HG02763 (cell line): ENCODE results near the gene PCBP3.

Experiments used
- ATAC-seq: cut with Tn5 transposase; IDR thresholded peaks from one replicate; pipeline ENCODE4 v1.9.1; 2021; ENCODE audit warnings: mild to moderate bottlenecking, moderate library complexity; ENCODE audit not compliant: unreplicated experiment

PCBP3 gene

DNA sequence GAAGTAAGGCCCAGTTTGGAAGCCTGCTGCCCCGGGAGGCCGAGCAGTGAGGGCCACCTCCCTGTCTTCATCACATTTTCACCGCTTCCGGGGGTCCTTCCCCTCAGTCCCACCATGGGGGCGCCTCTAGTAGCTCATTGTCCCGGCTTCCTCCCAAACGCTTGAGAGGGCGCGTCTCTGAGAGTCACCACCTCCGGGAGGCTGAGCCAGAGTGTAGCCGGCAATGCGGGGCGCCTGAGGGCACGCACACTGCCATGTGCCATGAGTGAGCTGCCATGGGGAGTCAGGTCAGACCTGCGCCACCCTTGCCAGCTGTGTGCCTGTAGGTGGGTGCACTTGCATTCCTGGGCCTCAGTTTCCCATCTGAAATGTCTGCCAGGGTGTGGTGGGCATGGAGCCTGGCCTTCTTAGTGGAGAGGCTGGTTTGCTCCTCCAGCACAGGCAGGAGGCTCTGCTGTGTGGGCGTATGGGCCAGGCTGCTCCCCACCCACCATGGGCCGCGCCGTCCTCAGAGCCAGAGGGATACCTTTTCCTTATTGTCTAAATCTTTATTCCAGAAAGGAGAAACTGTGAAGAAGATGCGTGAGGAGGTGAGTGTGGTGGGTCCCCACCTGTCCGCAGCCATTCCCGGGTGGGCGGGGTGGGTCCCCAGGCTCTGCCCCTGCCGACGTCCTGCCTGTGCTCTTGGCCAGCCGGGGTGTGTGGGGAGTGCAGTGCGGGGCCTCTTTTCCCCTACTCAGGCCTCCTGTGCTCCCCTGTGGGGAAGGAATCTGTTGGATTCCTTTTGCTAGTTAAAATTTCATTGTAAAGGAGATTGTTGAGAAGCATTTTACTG lies 256.7 kb downstream of the PCBP3 start:
- no peak for ATAC-seq

- ATAC-seq = no peak
Measured at GRCh38 chr21:45901061-45901690, 257.7 kb downstream of the PCBP3 start.

DNA sequence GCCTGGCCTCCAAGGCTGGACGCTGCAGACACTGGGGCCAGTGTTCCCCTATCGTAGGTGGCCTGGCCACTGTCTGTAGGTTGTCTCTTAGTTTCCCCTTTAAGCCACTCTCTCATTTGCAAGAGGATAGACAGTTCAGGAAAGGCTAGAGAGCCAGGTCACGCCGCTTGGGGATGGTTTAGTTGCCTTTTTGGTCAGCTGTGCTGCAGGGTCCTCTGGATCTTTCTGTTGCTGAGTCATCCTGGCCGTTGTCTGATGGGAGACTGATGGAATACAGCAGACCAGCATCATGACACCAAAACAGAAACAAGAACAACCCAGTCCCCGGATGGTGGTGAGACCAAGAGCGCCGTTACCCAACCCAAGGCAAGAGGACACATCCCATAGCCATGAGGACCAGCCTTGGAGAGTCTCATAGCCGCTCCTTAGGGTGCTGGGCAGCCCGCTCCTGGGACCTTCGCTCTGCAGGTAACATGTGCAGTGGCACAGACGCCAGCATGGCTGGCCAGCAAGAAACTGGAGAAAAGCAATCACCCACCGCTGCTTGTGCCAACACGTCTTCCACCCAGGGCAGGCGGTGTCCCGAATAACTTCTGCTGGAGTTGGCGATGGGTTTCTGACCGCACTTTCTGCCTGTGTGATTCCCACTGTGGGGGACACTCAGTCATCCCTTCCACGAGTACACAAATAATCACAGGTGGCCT lies 258.9 kb downstream of the PCBP3 start:
- ATAC-seq = no peak

DNA sequence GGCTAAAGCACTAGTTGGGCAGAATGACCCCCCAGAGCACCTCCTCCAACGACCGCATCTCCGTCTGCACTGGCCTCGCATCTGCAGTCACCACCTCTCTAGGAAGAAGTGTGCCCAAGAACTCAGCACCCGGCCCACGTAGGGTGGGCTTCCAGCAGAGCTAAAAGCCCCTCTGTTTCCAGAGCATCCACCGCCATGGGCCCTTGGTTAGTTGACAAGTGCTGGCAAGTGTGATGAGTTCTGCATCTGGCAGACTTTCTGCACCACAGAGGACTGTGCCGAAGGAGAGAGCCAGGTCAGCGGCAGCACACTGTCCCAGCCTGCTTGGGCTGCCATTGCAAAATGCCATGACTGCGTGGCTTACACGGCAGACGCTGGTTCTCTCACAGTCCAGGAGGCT lies 261.7 kb downstream of the PCBP3 start:
- ATAC-seq = no peak

- ATAC-seq = no peak
Measured at GRCh38 chr21:45906196-45906805, 262.8 kb downstream of the PCBP3 start.

GRCh38 chr21:45906859-45907258 lies 263.3 kb downstream of the PCBP3 start:
- no peak for ATAC-seq

DNA sequence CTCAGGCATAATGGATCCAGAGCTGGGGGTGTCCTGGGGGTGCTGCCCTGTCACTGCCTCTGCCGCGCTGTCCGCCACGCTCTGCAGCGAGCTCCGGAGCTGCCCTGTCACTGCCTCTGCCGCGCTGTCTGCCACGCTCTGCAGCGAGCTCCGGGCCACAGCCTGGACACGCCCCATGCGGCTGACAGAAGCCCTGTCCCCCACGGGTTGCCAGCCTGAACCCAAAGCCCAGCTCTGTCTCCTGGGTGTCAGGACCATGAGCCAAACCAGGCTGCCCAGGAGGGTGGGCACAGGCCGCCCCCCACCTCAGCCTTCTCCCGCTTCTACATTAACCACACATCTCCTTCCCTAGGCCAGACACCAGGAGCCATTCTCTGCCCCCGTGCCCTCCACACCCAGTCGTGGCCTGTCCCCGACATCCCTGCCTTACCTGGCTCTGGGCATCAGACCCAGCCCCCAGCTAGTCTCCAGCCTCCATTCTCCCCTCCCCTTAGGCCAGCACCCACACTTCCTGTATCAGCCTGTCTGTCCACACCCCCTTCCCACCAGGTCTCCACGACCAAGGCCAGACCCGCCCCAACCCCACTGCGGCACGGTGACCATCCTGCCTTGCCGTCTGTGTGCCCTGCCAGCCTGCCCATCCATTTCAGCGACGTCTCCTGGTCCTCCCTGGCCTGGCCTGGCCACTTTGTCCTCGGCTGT lies 265.2 kb downstream of the PCBP3 start:
- no peak for ATAC-seq

DNA sequence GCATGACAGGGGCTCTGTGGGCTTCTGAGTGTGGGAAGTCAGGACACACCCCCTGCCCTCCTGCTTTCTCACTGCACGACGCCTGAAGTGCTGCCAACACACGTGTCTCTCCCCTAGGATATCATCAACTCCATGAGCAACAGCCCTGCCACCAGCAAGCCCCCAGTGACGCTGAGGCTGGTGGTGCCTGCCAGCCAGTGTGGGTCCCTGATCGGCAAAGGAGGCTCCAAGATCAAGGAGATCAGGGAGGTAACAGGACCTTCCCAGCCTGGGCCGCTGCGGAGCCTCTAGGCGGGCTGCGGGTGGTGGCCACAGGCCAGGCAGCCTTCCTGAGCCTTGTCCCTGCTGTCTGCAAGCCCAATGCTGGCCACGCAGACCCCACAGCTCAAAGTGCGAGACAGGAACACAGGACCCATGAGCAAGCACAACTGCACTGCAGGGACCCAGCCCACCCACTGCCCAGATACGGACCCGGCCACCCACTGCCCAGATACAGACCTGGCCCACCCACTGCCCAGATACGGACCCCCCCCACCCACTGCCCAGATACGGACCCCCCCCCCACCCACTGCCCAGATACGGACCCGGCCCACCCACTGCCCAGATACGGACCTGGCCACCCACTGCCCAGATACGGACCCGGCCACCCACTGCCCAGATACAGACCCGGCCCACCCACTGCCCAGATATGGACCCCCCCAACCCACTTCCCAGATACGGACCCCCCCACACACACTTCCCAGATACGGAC lies 265.9 kb downstream of the PCBP3 start:
- no peak for ATAC-seq

GRCh38 chr21:45910155-45910547 lies 266.6 kb downstream of the PCBP3 start:
- no peak for ATAC-seq

DNA sequence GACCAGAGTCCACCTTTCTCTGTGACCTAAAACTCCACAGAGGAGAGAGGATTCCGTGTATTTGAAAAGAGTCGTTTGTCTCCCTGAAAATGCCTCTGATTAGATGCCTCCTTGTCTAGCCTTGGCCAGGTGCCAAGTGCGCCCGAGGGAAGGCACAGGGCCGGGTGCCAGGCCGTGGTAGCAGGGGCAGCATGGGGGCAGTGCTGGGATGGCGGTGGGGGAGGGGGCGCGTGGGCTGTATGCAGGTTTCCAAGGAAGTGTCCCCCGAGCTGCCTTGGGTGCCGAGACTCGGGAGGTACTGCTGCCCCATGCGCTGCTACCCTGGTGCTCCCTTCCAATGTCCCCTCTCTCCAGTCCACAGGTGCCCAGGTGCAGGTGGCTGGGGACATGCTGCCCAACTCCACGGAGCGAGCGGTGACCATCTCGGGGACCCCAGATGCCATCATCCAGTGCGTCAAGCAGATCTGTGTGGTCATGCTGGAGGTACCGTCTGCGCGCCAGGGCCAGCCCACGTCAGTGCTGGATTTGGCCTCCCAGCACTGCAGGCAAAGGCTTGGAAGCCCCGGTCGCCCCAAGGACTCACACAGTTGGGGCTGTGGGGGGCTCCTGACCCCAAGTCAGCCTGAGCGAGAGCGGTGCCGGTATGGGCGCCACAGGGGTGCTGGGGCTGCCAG lies 267.2 kb downstream of the PCBP3 start:
- ATAC-seq = no peak

- ATAC-seq = no peak
Measured at GRCh38 chr21:45911806-45912325, 268.3 kb downstream of the PCBP3 start.

DNA sequence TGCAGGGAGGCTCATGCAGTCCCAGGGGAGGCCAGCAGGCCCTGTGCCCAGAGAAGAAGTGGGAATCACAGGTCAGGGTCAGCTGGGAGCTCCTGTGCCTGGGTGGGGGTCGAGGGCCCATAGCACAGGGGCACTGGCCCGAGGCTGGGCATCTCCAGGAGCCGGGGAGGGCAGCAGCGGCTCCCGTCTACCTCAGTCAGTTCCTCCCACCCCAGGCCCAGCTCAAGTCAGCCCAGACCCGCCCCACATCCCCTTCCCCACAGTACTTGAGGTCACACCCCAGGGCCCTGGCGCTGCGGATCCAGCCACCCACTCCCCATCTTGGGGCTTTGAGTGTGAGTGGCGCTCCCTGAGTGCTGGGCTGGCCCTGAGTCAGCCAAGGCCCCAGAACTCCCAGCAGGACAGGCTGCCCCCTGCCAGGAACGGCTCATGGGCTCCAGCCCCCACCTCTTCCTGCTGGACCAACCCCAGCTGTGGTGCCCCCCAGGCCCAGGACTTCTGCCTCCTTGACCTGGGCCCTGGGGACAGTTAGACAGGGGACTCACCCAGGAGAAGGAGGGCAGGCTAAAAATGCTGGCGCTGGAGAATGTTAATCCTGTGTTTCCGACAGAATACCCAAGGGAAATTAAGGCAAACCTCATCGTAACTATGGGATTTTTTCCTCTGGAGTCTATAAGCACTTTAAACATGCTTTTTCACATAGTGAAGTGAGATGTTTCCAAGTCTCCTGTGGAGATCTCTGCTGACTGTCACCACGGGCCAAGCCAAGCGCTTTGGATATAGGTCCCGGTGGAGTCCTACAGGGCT lies 269.3 kb downstream of the PCBP3 start:
- ATAC-seq = no peak

DNA sequence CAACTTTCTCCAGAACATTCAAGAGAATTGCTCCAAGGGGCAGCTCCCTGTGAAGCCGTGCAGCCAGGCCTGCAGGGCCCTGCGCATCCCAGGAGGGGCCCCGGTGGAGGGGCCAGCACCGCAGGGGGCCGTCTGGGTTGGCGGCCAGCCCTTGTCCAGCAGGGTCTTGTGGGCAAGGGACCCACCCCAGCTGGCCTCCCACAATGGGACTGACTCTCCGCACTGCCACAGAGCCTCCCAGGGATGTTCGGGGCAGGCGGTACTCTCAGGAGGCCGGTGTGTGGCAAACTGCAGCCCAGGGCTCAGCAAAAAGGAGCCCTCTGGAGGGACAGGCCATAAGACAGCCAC lies 269.9 kb downstream of the PCBP3 start:
- ATAC-seq = no peak

DNA sequence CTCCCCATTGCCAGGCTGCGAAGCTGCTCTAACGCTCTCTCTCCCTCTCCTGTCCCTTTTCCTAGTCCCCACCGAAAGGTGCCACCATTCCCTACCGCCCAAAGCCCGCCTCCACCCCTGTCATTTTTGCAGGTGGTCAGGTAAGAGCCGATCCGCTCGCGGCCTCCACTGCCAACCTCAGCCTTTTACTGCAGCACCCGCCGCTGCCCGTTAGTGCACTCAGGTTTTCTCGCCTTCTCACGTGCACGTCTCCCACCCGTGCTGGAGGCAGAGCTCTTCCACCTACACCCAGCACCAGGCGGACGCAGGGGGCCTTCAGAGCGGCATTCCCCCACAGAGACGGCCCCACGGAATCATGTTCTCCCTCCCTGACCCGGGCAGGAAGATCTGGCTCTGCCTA lies 270.4 kb downstream of the PCBP3 start:
- no peak for ATAC-seq

DNA sequence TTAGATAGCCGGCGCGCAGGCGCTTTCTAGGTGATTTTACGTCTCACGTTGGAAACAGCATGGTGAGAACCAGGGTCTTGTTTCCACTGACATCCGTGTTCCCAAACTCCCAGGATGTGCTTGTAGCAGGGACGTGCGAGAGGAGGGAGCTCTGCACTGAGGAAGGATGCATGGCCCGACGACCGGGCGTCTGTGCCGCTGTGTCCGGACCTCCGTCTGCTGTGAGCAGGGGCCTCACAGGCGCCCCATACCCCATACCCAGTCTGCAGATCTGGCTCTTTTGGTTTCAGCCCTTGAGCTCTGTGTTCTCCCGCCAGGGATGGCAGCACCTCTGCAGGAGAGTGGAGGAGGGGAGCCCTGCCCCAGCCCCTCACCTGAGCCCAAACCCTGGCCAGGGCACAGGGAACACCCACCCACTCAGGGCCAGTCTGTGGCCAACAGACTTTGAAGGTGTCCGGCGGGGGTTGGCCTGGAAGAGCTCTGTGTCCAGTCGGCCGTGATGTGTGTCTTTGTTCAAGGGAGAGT lies 270.9 kb downstream of the PCBP3 start:
- no peak for ATAC-seq

DNA sequence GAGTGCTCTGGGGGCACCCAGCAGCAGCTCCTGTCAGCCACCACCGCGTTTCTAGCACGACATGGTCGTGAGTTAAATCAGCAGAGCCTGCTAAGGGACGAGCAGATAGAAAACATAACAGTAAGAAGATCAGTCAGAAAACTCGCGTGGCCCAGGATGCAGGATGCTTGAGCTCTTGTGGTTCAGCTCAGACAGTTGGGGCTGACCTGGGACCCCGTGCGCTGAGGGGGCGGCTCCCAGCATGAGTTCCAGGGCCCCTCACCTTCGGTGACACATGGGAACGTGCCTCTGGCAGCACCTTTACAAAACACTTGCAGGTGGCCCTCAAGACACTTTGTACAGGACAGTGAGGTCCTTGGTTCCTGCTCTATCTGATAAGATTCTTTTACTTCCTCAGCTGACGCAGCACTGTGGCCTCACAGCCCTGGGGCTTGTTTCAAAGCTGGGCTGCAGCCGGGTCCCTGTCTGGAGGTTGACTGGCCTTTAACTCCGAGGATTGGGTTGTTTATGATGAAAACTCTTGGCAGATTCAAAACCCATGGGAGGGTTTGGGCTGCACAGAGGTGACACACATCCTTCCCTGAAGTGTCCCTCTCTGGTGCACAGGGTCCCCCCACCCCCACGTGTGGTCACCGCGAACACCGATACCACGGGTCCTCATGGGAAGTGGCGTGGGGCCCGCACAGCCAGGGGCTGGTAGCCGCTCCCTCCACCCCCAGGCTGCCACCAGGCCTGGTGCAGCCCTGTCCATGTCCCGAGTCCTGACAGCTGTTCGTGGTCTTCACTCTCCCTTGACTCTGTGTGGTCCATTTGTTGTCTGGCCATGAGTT lies 272.7 kb downstream of the PCBP3 start:
- ATAC-seq = no peak

GRCh38 chr21:45917241-45917640 lies 273.7 kb downstream of the PCBP3 start:
- no peak for ATAC-seq

DNA sequence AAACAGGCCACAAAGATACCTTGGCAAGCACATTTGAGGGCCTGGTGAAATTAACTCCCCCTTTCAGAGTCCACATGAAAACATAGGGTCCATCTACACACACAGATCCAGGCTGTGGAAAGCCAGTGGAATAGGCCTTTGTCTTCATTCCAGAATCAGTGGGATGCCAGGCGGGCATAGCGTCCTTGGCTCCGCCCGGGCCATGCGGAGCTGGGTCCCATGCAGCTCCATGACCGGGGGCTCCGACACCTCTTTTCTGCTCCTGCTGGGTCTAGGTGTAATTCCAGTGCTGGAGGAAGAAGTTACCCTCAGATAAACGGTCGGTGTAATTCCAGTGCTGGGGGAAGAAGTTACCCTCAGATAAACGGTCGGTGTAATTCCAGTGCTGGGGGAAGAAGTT lies 274.5 kb downstream of the PCBP3 start:
- no peak for ATAC-seq
